ENCODE results near the gene ADRA2B. TPM values are rescaled to one million over a fixed set of nuclear protein-coding genes. Genes with fewer than 3 reads are reported as not detected.

ADRA2B gene
- polyA plus RNA-seq, 3 donors = 1.6 TPM; not detected in 2

- intact Hi-C loops (cut with micrococcal nuclease) = loop anchor here (10.0 kb wide), 2 partner anchors 120 to 390 kb away; partner anchors contain the start of genes ARID5A (in 2 of the 2), CIAO1 (in 1 of the 2) and TMEM127 (in 1 of the 2)
- peak in 2 of 3 donors; percentile 16 to 28 for DNase-seq
- peaks cover 33% of the 10 kb centered on the region for H4K20me1 ChIP-seq (ENCODE audit: insufficient read depth, low read length)
- peak overlapping the region; percentile 91 for H3K4me2 ChIP-seq (replicated peaks; ENCODE audit: extremely low read depth, low read length, poor library complexity, severe bottlenecking)
- no peak for TF ChIP-seq CTCF (IDR thresholded peaks at IDR 0.05)
- peak overlapping the region; percentile 91 to 96 for H3K4me3 Mint-ChIP-seq
- peaks cover 12 to 15% of the 10 kb centered on the region in 2 donors for H3K36me3 Mint-ChIP-seq
- H3K9me3 Mint-ChIP-seq = peaks cover 0 to 3% (median 0%) of the 10 kb centered on the region in 7 donors
- H3K4me1 ChIP-seq (ENCODE audit: control insufficient read depth in 1 of 2, insufficient read depth in 2 of 2, low read length in 2 of 2) = peaks cover 49 to 59% of the 10 kb centered on the region in 2 donors
- peak overlapping the region in 1 of 2 donors; percentile 98 for H3K27ac ChIP-seq (ENCODE audit: low read depth in 1 of 2, low read length in 2 of 2)
- peak overlapping the region; percentile 46 for H2AFZ ChIP-seq (ENCODE audit: insufficient read depth, low read depth, low read length, poor library complexity, severe bottlenecking)
- H3K36me3 ChIP-seq (replicated peaks in 1 of 2; ENCODE audit: control insufficient read depth in 1 of 2, insufficient read depth in 2 of 2, low read length in 2 of 2) = no peaks in the 10 kb centered on the region
- no peaks in the 10 kb centered on the region for H3K27me3 ChIP-seq (ENCODE audit: control insufficient read depth in 2 of 2, insufficient read depth in 2 of 2, low read length in 2 of 2)
- peaks cover 60% of the 10 kb centered on the region for H3K4me1 Mint-ChIP-seq
- peak overlapping the region; percentile 30 to 93 (median 79) for H3K27ac Mint-ChIP-seq
- 2% methylated on average over 28 of the region's 35 CpGs for WGBS (ENCODE audit: insufficient coverage)
- peaks cover 7% of the 10 kb centered on the region for H3K79me2 ChIP-seq (ENCODE audit: insufficient read depth, low read length)
- H3K9me3 ChIP-seq (replicated peaks in 1 of 2; ENCODE audit: control insufficient read depth in 1 of 2, insufficient read depth in 1 of 2, low read length in 2 of 2) = no peaks in the 10 kb centered on the region
- peak overlapping the region; percentile 40 to 93 (median 64) for H3K4me3 ChIP-seq (replicated peaks in 1 of 3; ENCODE audit: low read depth in 2 of 3, low read length in 3 of 3)
- H3K9ac ChIP-seq (ENCODE audit: insufficient read depth, low read length, poor library complexity, severe bottlenecking) = peak overlapping the region; percentile 84
- peaks cover 0 to 13% (median 3%) of the 10 kb centered on the region in 3 donors for H3K27me3 Mint-ChIP-seq (ENCODE audit: low read depth in 3 of 3)
Observed at GRCh38 chr2:96144481-96145035, 28.2 kb upstream of the ADRA2B start.

GRCh38 chr2:96143848-96144480 lies 27.6 kb upstream of the ADRA2B start:
- Mint-ChIP-seq H3K4me1 (peaks cover 56% of the 10 kb centered on the region), H3K27ac (peak overlapping the region in 4 of 7 donors; percentile 65 to 93 (median 83)), H3K9me3 (peaks cover 0 to 3% (median 0%) of the 10 kb centered on the region in 7 donors), H3K36me3 (peaks cover 12 to 15% of the 10 kb centered on the region in 2 donors), H3K27me3 (ENCODE audit: low read depth in 3 of 3) (peaks cover 0 to 13% (median 3%) of the 10 kb centered on the region in 3 donors), H3K4me3 (peak overlapping the region; percentile 91 to 96)
- Histone ChIP-seq H4K20me1 (ENCODE audit: insufficient read depth, low read length) (peaks cover 33% of the 10 kb centered on the region), H3K4me3 (replicated peaks in 1 of 3; ENCODE audit: low read depth in 2 of 3, low read length in 3 of 3) (peak overlapping the region; percentile 40 to 93 (median 64)), H3K79me2 (ENCODE audit: insufficient read depth, low read length) (peaks cover 7% of the 10 kb centered on the region), H3K27me3 (ENCODE audit: control insufficient read depth in 2 of 2, insufficient read depth in 2 of 2, low read length in 2 of 2) (no peaks in the 10 kb centered on the region), H3K27ac (ENCODE audit: low read depth in 1 of 2, low read length in 2 of 2) (no peak overlapping the region), H2AFZ (ENCODE audit: insufficient read depth, low read depth, low read length, poor library complexity, severe bottlenecking) (no peak overlapping the region), H3K4me2 (replicated peaks; ENCODE audit: extremely low read depth, low read length, poor library complexity, severe bottlenecking) (peak overlapping the region; percentile 91), H3K36me3 (replicated peaks in 1 of 2; ENCODE audit: control insufficient read depth in 1 of 2, insufficient read depth in 2 of 2, low read length in 2 of 2) (no peaks in the 10 kb centered on the region), H3K4me1 (ENCODE audit: control insufficient read depth in 1 of 2, insufficient read depth in 2 of 2, low read length in 2 of 2) (peaks cover 47 to 56% of the 10 kb centered on the region in 2 donors), H3K9ac (ENCODE audit: insufficient read depth, low read length, poor library complexity, severe bottlenecking) (peak overlapping the region; percentile 84), H3K9me3 (replicated peaks in 1 of 2; ENCODE audit: control insufficient read depth in 1 of 2, insufficient read depth in 1 of 2, low read length in 2 of 2) (no peaks in the 10 kb centered on the region)
- intact Hi-C loops (cut with micrococcal nuclease) = loop anchor here (10.0 kb wide), 2 partner anchors 121 to 391 kb away; partner anchors contain the start of genes ARID5A (in 2 of the 2), CIAO1 (in 1 of the 2) and TMEM127 (in 1 of the 2)
- DNase-seq = peak in 1 of 3 donors; percentile 39
- WGBS (ENCODE audit: insufficient coverage) = 83% methylated on average over 15 of the region's 23 CpGs
- TF ChIP-seq CTCF (IDR thresholded peaks at IDR 0.05) = no peak

Data from CD14-positive monocyte (primary cell).